SK-N-SH treated with all-trans-retinoic acid at 6 μM for 48 hours (cell line): ENCODE data around the gene MRPS21.

Experiments
- ARNTL ChIP-seq: fragments of 450-650 bp; formaldehyde crosslinking; IDR thresholded peaks from 2 replicates; pipeline ENCODE4 v1.5.0; 2020; ENCODE audit warnings: low read depth, mild to moderate bottlenecking, moderate library complexity, borderline replicate concordance
- CREB5 ChIP-seq: fragments of 250-450 bp; sonication (Bioruptor Pico); IDR thresholded peaks from 2 replicates; pipeline ENCODE4 v1.5.1; 2020; ENCODE audit warnings: low read depth, mild to moderate bottlenecking, moderate library complexity
- CSDC2 ChIP-seq: fragments of 250-450 bp; sonication (Bioruptor Pico); IDR thresholded peaks from 2 replicates; pipeline ENCODE4 v1.5.0; 2020; ENCODE audit warnings: mild to moderate bottlenecking, moderate library complexity
- ISL1 ChIP-seq: fragments of 250-450 bp; sonication (Bioruptor Pico); IDR thresholded peaks from 2 replicates; pipeline ENCODE4 v2.1.2; 2022; ENCODE audit warnings: mild to moderate bottlenecking, moderate library complexity
- OSR1 ChIP-seq: fragments of 250-450 bp; sonication (Bioruptor Pico); IDR thresholded peaks from 2 replicates; pipeline ENCODE4 v1.8.0; 2022; ENCODE audit warnings: moderate library complexity, mild to moderate bottlenecking, inconsistent platforms
- PATZ1 ChIP-seq: fragments of 250-450 bp; sonication (Bioruptor Pico); IDR thresholded peaks from 2 replicates; pipeline ENCODE4 v1.8.0; 2020; ENCODE audit warnings: mild to moderate bottlenecking, moderate library complexity, borderline replicate concordance
- RARB ChIP-seq: fragments of 250-450 bp; sonication (Bioruptor Pico); IDR thresholded peaks from 2 replicates; pipeline ENCODE4 v1.8.0; 2021; ENCODE audit warnings: mild to moderate bottlenecking, moderate library complexity
- SNAI2 ChIP-seq: fragments of 250-450 bp; sonication (Bioruptor Pico); IDR thresholded peaks from 2 replicates; pipeline ENCODE4 v1.5.0; 2020; ENCODE audit warnings: mild to moderate bottlenecking, moderate library complexity
- TOX ChIP-seq: fragments of 250-450 bp; sonication (Bioruptor Pico); IDR thresholded peaks from 2 replicates; pipeline ENCODE4 v1.8.0; 2021; ENCODE audit warnings: mild to moderate bottlenecking, moderate library complexity, borderline replicate concordance
- ZC3H10 ChIP-seq: fragments of 250-450 bp; sonication (Bioruptor Pico); IDR thresholded peaks from 2 replicates; pipeline ENCODE4 v1.5.1; 2021; ENCODE audit warnings: mild to moderate bottlenecking, moderate library complexity
- ZFP3 ChIP-seq: fragments of 250-450 bp; sonication (Bioruptor Pico); IDR thresholded peaks from 2 replicates; pipeline ENCODE4 v1.5.0; 2020; ENCODE audit warnings: mild to moderate bottlenecking, moderate library complexity
- ZFP30 ChIP-seq: fragments of 450-650 bp; formaldehyde crosslinking; IDR thresholded peaks from 2 replicates; pipeline ENCODE4 v1.5.0; 2022; ENCODE audit warnings: mild to moderate bottlenecking, moderate library complexity
- ZNF70 ChIP-seq: fragments of 450-650 bp; formaldehyde crosslinking; IDR thresholded peaks from 2 replicates; pipeline ENCODE4 v1.5.0; 2020; ENCODE audit warnings: mild to moderate bottlenecking, moderate library complexity
- TF ChIP-seq, protein P1 (sequence below): fragments of 250-450 bp; sonication (Bioruptor Pico); IDR thresholded peaks from 2 replicates; pipeline ENCODE4 v1.5.0; 2020; ENCODE audit warnings: mild to moderate bottlenecking, moderate library complexity

GRCh38 chr1:150267896-150268295, 25.8 kb upstream of the MRPS21 start:
- TF ChIP-seq, protein P1, sequence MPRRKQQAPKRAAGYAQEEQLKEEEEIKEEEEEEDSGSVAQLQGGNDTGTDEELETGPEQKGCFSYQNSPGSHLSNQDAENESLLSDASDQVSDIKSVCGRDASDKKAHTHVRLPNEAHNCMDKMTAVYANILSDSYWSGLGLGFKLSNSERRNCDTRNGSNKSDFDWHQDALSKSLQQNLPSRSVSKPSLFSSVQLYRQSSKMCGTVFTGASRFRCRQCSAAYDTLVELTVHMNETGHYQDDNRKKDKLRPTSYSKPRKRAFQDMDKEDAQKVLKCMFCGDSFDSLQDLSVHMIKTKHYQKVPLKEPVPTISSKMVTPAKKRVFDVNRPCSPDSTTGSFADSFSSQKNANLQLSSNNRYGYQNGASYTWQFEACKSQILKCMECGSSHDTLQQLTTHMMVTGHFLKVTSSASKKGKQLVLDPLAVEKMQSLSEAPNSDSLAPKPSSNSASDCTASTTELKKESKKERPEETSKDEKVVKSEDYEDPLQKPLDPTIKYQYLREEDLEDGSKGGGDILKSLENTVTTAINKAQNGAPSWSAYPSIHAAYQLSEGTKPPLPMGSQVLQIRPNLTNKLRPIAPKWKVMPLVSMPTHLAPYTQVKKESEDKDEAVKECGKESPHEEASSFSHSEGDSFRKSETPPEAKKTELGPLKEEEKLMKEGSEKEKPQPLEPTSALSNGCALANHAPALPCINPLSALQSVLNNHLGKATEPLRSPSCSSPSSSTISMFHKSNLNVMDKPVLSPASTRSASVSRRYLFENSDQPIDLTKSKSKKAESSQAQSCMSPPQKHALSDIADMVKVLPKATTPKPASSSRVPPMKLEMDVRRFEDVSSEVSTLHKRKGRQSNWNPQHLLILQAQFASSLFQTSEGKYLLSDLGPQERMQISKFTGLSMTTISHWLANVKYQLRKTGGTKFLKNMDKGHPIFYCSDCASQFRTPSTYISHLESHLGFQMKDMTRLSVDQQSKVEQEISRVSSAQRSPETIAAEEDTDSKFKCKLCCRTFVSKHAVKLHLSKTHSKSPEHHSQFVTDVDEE (CRISPR knock-in tag) = no peak
- no peak for TF ChIP-seq ZFP3 (CRISPR knock-in tag)
- TF ChIP-seq OSR1 (CRISPR knock-in tag) = no peak
- TF ChIP-seq SNAI2 (CRISPR knock-in tag) = no peak
- TF ChIP-seq TOX (CRISPR knock-in tag) = no peak
- no peak for TF ChIP-seq ISL1 (CRISPR knock-in tag)
- no peak for TF ChIP-seq CSDC2 (CRISPR knock-in tag)
- TF ChIP-seq PATZ1 (CRISPR knock-in tag) = no peak
- TF ChIP-seq RARB (CRISPR knock-in tag) = no peak
- no peak for TF ChIP-seq CREB5 (CRISPR knock-in tag)
- no peak for TF ChIP-seq ZNF70 (CRISPR knock-in tag)
- no peak for TF ChIP-seq ARNTL (CRISPR knock-in tag)
- no peak for TF ChIP-seq ZFP30 (CRISPR knock-in tag)
- no peak for TF ChIP-seq ZC3H10
